Measurements from ENCODE around the gene BTAF1. TPM values are rescaled to one million over a fixed set of nuclear protein-coding genes. Genes with fewer than 3 reads are reported as not detected.

The BTAF1 gene
- total RNA-seq, 8 experiments from 2014 or later, result 33.5 to 65.7 (median 46.9) TPM

DNA sequence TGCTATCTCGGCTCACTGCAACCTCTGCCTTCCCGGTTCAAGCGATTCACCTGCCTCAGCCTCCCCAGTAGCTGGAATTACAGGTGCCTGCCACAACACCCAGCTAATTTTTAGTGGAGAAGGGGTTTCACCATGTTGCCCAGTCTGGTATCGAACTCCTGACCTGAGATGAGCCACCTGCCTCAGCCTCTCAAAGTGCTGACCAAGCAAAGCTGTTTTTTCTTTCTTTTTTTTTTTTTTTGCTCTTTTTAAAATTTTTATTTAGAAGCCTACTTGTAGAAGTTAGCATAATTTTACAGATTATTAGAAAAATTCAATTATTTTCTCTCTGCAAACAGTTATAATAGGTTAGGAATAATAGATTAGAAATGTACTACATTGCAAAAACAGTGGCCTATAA, 13.1 kb upstream of the BTAF1 start:
- Histone ChIP-seq H3K4me3 (no peak overlapping the region), H3K27ac (no peak overlapping the region), H3K4me1 (replicated peaks in 1 of 2) (no peaks in the 10 kb centered on the region)
- WGBS, 10 experiments, result 83 to 100% (median 95%) methylated on average over 1 to 4 of the region's 4 CpGs; no CpG with 5 or more reads in 2 of the 10 experiments
- no peak for ATAC-seq (replicated peaks in 6 of 8)
- in situ Hi-C loops (cut with MboI; ENCODE audit: low pct_unique_long_range_greater_than_20kb in 2 of 9, low sequenced_read_pairs in 9 of 9, unreplicated experiment in 9 of 9), result no loop called here

DNA sequence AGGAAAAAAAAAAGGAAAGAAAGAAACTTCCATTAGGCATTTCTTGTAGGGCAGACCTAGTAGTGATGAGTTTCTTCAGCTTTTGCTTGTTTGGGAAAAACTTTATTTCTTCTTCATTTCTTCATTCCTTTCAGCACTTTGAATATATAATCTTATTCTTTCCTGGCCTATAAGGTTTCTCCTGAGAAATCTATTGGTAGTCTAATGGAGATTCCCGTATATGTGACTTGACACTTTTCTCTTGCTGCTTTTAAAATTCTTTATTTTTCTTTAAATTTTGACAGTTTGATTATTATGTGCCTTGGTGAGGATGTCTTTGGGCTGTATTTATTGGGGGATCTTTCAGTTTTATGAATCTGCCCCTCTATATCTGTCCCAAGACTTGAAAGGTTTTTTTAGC, 3.9 kb upstream of the BTAF1 start:
- Histone ChIP-seq H3K4me1 (replicated peaks in 1 of 2) (peaks cover 0 to 4% of the 10 kb centered on the region in 2 donors), H3K27ac (no peak overlapping the region), H3K4me3 (no peak overlapping the region)
- 18 to 100% (median 97%) methylated on average over 1 of the region's 1 CpG for WGBS, 10 experiments
- no peak for ATAC-seq (replicated peaks in 6 of 8)
- in situ Hi-C loops (cut with MboI; ENCODE audit: low pct_unique_long_range_greater_than_20kb in 2 of 9, low sequenced_read_pairs in 9 of 9, unreplicated experiment in 9 of 9), result no loop called here

DNA sequence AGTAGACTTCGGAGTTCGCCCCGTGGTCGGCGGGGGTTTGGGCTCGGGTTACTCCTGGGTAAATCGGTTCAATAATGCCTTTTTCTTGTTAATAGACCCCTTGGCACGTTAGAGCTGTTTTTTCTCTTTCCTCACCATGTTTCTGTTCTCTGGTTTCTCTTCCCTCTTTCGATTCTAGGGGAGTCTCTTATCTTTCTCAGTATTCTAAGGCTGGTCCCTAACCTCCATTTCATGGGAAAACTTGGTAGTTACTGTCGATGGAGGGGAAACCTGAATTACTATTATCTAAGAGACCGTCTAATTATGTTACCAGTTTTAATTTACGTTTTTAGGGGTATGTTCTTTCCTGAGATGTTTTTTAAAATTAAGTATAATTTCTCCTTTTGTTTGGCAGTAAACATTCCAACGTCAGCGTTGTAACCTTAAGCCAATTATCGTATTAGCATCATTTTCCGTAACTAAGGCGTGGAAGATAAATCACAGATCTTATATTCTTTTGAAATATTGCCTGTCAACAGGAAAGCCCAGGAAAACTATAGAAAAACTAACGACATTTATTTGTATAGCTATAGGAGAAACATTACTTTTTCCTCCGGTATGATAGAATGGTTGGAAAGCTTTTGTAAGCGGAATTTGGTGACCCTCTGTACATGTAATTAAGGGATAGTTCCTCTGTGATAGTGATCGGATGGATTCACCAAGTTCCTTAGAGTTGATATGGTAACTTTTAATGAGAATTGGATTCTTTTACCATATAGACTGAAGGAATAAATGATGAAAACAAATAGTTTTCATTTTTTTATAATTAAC, 847 bp downstream of the BTAF1 start:
- peaks cover 6 to 8% of the 10 kb centered on the region in 2 donors for H3K4me1 ChIP-seq (replicated peaks in 1 of 2)
- peak overlapping the region; percentile 60 to 93 (median 90) for H3K4me3 ChIP-seq
- in situ Hi-C loops (cut with MboI; ENCODE audit: low pct_unique_long_range_greater_than_20kb in 2 of 9, low sequenced_read_pairs in 9 of 9, unreplicated experiment in 9 of 9), result no loop called here
- WGBS, 10 experiments, result 0 to 4% (median 2%) methylated on average over 2 to 15 of the region's 21 CpGs
- H3K27ac ChIP-seq, result peak overlapping the region; percentile 85 to 95
- ATAC-seq (replicated peaks in 6 of 8), result peak in 3 of 8 experiments; percentile 8 to 17 (median 17)

DNA sequence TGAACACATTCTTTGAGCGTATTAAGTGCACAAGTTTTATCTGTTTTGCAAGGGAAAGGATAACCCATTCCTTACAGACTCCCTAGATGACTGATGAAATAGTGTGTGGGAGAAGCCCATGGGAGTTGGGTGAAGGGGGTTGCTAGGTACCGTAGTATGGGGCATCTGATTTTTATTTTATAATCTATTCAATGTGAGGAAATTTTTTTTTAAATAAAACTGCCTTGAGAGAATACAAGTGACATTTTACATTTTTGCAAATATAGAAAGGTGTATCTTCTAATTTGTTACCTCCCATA, 1.4 kb downstream of the BTAF1 start:
- WGBS, 10 experiments, result 0 to 67% (median 40%) methylated on average over 1 to 2 of the region's 2 CpGs; no CpG with 5 or more reads in 1 of the 10 experiments
- Histone ChIP-seq H3K27ac (no peak overlapping the region), H3K4me3 (peak overlapping the region; percentile 60 to 93 (median 90)), H3K4me1 (replicated peaks in 1 of 2) (peaks cover 6 to 8% of the 10 kb centered on the region in 2 donors)
- no peak for ATAC-seq (replicated peaks in 6 of 8)
- in situ Hi-C loops (cut with MboI; ENCODE audit: low pct_unique_long_range_greater_than_20kb in 2 of 9, low sequenced_read_pairs in 9 of 9, unreplicated experiment in 9 of 9), result no loop called here

DNA sequence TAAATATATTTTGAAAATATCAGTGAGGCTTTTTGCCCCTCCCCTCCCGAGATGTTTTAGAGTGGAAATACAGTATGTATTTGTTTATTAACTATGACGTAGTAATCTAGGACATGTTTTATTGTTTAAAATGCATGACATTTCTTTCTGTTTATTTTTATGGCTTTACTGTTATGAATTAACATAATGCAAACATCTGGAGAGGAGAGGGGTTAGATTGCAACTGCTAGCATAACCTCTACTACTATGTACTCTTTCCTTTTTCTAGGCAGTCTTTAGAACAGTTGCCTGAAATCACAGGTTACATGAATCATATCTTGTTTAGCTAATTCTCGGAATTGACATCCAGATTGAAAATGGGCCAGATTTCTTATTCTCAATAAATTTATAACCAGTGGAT, 7.4 kb downstream of the BTAF1 start:
- in situ Hi-C loops (cut with MboI; ENCODE audit: low pct_unique_long_range_greater_than_20kb in 2 of 9, low sequenced_read_pairs in 9 of 9, unreplicated experiment in 9 of 9), result no loop called here
- H3K27ac ChIP-seq, result no peak overlapping the region
- ATAC-seq (replicated peaks in 6 of 8), result peak in 2 of 8 experiments; percentile 15 to 76
- 37 to 100% (median 86%) methylated on average over 1 to 3 of the region's 3 CpGs for whole genome bisulfite sequencing, 10 experiments
- H3K4me1 ChIP-seq (replicated peaks in 1 of 2), result peaks cover 0 to under 1% of the 10 kb centered on the region in 2 donors
- no peak overlapping the region for H3K4me3 ChIP-seq

DNA sequence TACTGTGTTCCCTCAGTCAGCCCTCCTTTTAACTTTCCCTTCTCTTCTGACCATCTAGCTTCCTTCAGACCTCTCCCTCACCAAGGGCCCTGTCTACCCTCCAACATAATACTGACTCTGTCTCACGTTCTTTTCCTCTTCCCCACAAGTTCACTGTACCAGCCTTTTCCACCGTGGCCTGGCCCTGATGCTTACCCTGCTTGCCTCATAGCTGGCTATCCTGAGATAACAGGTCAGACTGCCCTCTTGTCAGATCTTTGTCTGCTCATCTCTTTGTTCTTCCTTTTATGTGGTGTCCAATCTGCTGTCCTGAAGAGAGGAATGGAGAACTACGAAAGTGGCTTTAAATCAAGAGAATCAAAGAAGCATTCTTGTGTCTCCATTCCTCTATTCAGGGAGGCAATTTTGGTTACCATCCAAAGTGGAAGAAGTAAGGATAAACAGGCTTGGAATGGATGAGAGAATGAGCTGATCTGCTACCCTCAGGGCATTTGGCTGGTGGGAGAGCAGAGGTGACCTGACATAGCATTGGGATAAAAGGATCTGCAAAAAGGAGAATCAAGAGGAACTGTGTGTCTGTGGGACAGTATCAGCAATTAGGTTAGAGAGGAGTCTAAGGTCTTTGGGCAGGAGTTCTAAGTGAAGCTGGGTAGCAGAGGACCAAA, 8.1 kb downstream of the BTAF1 start:
- Histone ChIP-seq H3K4me1 (replicated peaks in 1 of 2) (no peaks in the 10 kb centered on the region), H3K27ac (no peak overlapping the region), H3K4me3 (no peak overlapping the region)
- ATAC-seq (replicated peaks in 6 of 8), result peak in 1 of 8 experiments; percentile 12
- 71 to 100% (median 88%) methylated on average over 1 to 3 of the region's 3 CpGs; no CpG with 5 or more reads in 2 of the 10 experiments for WGBS, 10 experiments
- in situ Hi-C loops (cut with MboI; ENCODE audit: low pct_unique_long_range_greater_than_20kb in 2 of 9, low sequenced_read_pairs in 9 of 9, unreplicated experiment in 9 of 9), result no loop called here

DNA sequence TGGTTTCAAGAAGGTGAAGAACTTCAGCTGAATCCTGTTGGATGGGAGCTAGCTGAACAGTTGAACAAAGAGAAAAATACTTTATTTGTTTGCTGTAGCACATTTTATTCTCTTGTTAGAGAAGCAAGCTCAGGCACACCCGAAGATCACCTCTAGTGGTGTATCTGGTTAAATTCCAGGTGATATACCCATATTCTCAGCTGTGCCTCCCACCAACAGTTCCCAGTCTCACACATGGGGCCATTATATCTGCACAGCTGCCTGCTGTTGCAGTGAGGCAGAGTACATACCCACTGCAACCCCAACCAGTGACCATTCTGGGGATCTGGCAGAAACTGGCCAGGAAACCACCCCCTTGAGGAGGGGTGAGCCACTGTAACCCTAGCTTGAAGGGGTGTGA, 9.2 kb downstream of the BTAF1 start:
- H3K4me1 ChIP-seq (replicated peaks in 1 of 2), result no peaks in the 10 kb centered on the region
- no peak overlapping the region for H3K27ac ChIP-seq
- ATAC-seq (replicated peaks in 6 of 8), result no peak
- WGBS, 10 experiments, result 60 to 100% (median 100%) methylated on average over 1 of the region's 1 CpG; no CpG with 5 or more reads in 5 of the 10 experiments
- no peak overlapping the region for H3K4me3 ChIP-seq
- in situ Hi-C loops (cut with MboI; ENCODE audit: low pct_unique_long_range_greater_than_20kb in 2 of 9, low sequenced_read_pairs in 9 of 9, unreplicated experiment in 9 of 9), result no loop called here

DNA sequence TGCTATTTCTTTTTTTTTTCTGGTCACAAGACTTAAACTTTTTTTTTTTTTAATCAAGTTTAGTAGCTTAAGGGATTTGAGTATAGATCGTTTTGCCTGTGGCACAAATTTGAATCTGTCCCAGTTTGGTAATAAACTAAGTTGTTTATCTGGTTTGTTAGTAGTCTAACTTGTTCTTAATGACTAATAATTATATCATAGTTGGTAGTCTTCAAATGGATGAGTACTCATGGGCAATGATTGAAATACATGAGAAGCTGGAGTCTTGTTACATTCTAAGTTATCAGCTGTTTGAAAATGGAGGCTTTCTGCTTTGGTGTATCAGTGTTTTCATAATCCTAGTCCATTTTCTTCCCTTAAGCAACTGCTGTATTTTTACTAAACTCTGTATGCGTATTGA, 12.3 kb downstream of the BTAF1 start:
- H3K27ac ChIP-seq, result no peak overlapping the region
- 78 to 100% (median 100%) methylated on average over 1 to 2 of the region's 2 CpGs; no CpG with 5 or more reads in 1 of the 10 experiments for WGBS, 10 experiments
- in situ Hi-C loops (cut with MboI; ENCODE audit: low pct_unique_long_range_greater_than_20kb in 2 of 9, low sequenced_read_pairs in 9 of 9, unreplicated experiment in 9 of 9), result no loop called here
- H3K4me1 ChIP-seq (replicated peaks in 1 of 2), result no peaks in the 10 kb centered on the region
- H3K4me3 ChIP-seq, result no peak overlapping the region
- ATAC-seq (replicated peaks in 6 of 8), result no peak

DNA sequence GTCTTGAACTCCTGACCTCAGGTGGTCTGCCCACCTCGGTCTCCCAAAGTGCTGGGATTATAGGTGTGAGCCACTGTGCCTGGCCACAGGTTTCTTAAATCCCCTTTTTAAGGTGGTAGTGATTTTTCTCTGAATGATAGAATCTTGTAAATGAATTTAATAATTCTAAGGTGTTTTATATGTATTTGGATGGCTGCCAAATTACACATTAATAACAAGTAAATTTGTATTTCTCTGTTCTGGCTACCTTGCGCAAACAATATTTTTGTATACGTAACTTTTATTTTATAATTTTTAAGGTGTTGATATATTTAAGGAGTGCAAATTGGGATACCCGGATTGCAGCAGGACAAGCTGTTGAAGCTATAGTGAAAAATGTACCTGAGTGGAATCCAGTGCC, 16.1 kb downstream of the BTAF1 start:
- no peaks in the 10 kb centered on the region for H3K4me1 ChIP-seq (replicated peaks in 1 of 2)
- in situ Hi-C loops (cut with MboI; ENCODE audit: low pct_unique_long_range_greater_than_20kb in 2 of 9, low sequenced_read_pairs in 9 of 9, unreplicated experiment in 9 of 9), result no loop called here
- H3K27ac ChIP-seq, result no peak overlapping the region
- WGBS, 10 experiments, result 94 to 100% (median 99%) methylated on average over 2 to 4 of the region's 4 CpGs
- no peak overlapping the region for H3K4me3 ChIP-seq
- ATAC-seq (replicated peaks in 6 of 8), result no peak

DNA sequence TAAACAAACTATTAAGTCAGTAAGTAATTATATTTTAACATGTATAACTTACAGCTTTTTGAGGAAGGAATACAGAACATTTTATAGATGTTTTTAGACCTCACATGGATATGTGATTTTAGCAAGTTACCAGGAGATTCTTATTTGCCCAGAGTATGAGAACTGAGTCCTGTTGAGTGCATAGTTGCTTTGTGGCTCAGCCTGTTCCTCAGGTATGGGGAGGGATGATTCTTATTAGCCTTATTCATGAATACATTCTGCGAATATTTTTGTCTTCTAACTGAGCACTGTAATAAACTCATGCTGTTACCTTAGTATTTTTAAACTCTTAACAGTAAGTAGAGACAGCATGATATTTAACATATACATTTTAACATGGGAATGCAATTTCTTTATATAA, 17.9 kb downstream of the BTAF1 start:
- ATAC-seq (replicated peaks in 6 of 8), result no peak
- Histone ChIP-seq H3K4me3 (no peak overlapping the region), H3K27ac (no peak overlapping the region), H3K4me1 (replicated peaks in 1 of 2) (no peaks in the 10 kb centered on the region)
- in situ Hi-C loops (cut with MboI; ENCODE audit: low pct_unique_long_range_greater_than_20kb in 2 of 9, low sequenced_read_pairs in 9 of 9, unreplicated experiment in 9 of 9), result no loop called here
- WGBS, 10 experiments, result 0 to 100% (median 93%) methylated on average over 1 of the region's 1 CpG; no CpG with 5 or more reads in 2 of the 10 experiments

DNA sequence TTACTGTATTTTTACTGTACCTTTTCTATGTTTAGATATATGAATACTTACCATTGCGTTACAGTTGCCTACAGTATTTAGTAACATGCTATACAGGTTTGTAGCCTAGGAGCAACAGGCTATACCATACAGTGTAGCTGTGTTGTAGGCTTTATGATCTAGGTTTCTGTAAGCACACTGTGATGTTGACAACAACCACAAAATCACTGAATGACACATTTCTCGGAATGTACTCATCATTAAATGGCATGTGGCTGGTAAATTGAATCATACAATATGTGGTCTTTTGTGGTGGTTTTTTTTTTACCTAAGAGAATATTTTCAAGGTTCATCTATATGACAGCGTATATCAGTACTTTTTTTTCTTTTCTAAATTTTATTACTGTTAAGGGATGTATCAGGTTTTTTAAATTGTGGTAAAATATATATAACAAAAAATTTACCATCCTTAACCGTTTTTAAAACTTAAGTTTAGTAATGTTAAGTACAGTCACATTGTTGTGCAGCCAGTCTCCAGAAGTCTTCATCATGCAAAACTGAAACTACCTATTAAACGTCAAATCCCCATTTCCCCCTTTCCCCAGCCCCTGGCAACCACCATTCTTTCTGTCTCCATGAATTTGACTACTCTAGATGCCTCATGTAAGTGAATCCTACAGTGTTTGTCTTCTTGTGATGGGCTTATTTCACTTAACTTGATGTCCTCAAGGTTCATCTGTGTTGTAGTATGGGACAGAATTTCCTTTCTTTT, 21.5 kb downstream of the BTAF1 start:
- no peaks in the 10 kb centered on the region for H3K4me1 ChIP-seq (replicated peaks in 1 of 2)
- ATAC-seq (replicated peaks in 6 of 8), result no peak
- 64 to 100% (median 87%) methylated on average over 1 to 5 of the region's 5 CpGs for WGBS, 10 experiments
- H3K4me3 ChIP-seq, result no peak overlapping the region
- H3K27ac ChIP-seq, result no peak overlapping the region
- in situ Hi-C loops (cut with MboI; ENCODE audit: low pct_unique_long_range_greater_than_20kb in 2 of 9, low sequenced_read_pairs in 9 of 9, unreplicated experiment in 9 of 9), result no loop called here

DNA sequence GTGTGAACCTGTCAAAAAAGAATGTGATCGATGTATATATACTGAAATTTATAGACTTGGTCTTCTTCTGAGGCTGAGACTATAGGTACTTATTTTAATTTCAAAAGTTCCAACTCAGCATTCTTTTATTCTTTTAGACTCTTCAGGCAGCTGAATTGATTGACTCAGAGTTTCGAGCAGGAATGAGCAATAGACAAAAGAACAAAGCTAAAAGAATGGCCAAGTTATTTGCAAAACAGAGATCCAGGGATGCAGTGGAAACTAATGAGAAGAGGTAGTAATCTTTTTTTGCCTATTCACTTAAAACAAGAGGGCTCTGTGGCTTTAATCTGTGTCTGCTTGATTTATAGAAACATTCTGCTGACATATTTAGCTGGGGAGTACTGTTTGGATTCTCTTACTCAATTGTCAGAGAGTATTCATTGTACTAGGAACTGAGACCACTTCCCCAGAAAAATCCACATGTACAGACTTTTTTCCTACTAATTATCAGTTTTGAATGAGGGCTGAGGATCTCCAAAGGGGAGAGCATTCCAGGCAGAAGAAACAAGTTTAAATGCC, 30.1 kb downstream of the BTAF1 start:
- 36 to 100% (median 52%) methylated on average over 2 of the region's 2 CpGs; no CpG with 5 or more reads in 1 of the 10 experiments for WGBS, 10 experiments
- Histone ChIP-seq H3K27ac (no peak overlapping the region), H3K4me3 (no peak overlapping the region), H3K4me1 (replicated peaks in 1 of 2) (peaks cover 3 to 4% of the 10 kb centered on the region in 2 donors)
- in situ Hi-C loops (cut with MboI; ENCODE audit: low pct_unique_long_range_greater_than_20kb in 2 of 9, low sequenced_read_pairs in 9 of 9, unreplicated experiment in 9 of 9), result loop anchor here in 1 of 9 experiments (25.0 kb wide), 1 partner anchor 484 kb away; no protein-coding TSS in a partner anchor
- peak in 5 of 8 experiments; percentile 34 to 57 (median 43) for ATAC-seq (replicated peaks in 6 of 8)

DNA sequence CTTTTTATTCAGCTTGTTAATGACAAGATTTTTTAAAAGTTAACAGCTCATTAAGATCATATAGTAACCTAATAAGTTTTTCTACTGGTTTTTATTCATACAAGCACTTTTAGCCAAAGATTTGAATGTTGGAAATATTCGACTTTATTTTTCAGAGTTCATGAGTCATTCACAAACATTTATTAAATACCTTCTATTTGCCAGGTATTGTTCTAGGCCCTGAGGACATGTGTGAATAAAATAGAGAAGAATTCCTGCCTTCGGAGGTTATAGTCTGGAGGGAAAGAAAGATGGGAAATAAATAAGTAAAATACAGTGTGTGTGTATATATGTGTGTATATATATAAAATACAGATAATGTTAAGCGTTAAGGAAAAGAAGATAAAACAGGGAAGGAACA, 31.5 kb downstream of the BTAF1 start:
- Histone ChIP-seq H3K4me3 (no peak overlapping the region), H3K4me1 (replicated peaks in 1 of 2) (peaks cover 3 to 4% of the 10 kb centered on the region in 2 donors), H3K27ac (no peak overlapping the region)
- no peak for ATAC-seq (replicated peaks in 6 of 8)
- in situ Hi-C loops (cut with MboI; ENCODE audit: low pct_unique_long_range_greater_than_20kb in 2 of 9, low sequenced_read_pairs in 9 of 9, unreplicated experiment in 9 of 9), result loop anchor here in 1 of 9 experiments (25.0 kb wide), 1 partner anchor 482 kb away; no protein-coding TSS in a partner anchor
- WGBS, 10 experiments, result 69 to 100% (median 94%) methylated on average over 1 to 3 of the region's 3 CpGs

Data from motor neuron (in vitro differentiated cells).